ENCODE data around the gene H2BK1.

- TF ChIP-seq CTCF (conservative IDR thresholded peaks at IDR 0.05) (no peak), EZH2 (IDR thresholded peaks at IDR 0.05; ENCODE audit: low read depth) (no peak)
Observed at GRCh38 chr7:151205730-151206129, 4.6 kb downstream of the H2BK1 start.
